Measurements from ENCODE around the gene GCNA. TPM values are rescaled to one million over a fixed set of nuclear protein-coding genes. Genes with fewer than 3 reads are reported as not detected.

GCNA gene
- total and polyA plus RNA-seq, 2 of the 13 experiments (the other 11 are each of a cell fraction or from before 2014, with no cell fraction given): 0.38 to 0.66 TPM

DNA sequence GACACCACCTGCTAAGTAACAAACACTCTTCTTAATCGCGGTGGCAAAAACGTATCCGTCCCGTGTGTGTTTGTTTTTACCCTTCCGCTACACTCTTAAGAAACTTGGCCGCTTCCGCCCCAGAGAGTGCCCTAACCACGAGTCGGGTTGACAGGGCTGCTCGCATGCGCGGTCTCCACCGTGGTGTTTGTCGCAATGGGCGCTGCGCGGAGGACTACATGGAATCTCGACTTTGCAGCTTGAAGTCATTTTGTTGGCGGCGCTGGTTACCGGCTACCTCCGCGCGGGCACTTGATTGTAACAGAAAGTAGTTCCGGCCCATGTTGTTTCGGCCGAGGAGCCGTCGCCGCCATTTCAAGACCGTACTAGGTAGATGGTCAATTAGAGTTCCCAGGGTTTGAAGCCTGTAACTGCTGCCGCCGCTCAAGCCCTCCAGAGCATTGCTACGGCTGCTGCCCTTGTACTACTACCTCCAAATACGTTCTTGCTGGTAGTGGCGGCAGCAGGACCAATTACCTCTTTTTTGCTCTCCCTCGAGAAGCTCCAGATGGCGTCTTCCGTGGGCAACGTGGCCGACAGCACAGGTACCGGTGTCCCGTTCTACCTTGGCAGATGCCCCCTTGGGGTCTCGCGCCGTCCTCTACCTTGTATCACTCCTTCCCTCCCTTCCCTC is 45.3 kb upstream of the GCNA start, which contains the start of gene OGT (continued):
- TF ChIP-seq RBAK (CRISPR knock-in tag; IDR thresholded peaks at IDR 0.05): no peak
- TF ChIP-seq ZSCAN21 (CRISPR knock-in tag; IDR thresholded peaks at IDR 0.05; ENCODE audit: borderline replicate concordance): peak; percentile 46; the same call in 1 of the 2 replicates
- TF ChIP-seq, protein P1, sequence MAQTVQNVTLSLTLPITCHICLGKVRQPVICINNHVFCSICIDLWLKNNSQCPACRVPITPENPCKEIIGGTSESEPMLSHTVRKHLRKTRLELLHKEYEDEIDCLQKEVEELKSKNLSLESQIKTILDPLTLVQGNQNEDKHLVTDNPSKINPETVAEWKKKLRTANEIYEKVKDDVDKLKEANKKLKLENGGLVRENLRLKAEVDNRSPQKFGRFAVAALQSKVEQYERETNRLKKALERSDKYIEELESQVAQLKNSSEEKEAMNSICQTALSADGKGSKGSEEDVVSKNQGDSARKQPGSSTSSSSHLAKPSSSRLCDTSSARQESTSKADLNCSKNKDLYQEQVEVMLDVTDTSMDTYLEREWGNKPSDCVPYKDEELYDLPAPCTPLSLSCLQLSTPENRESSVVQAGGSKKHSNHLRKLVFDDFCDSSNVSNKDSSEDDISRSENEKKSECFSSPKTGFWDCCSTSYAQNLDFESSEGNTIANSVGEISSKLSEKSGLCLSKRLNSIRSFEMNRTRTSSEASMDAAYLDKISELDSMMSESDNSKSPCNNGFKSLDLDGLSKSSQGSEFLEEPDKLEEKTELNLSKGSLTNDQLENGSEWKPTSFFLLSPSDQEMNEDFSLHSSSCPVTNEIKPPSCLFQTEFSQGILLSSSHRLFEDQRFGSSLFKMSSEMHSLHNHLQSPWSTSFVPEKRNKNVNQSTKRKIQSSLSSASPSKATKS (CRISPR knock-in tag; IDR thresholded peaks at IDR 0.05): no peak
- no peak for TF ChIP-seq REXO4 (CRISPR knock-in tag; IDR thresholded peaks at IDR 0.05; ENCODE audit: borderline replicate concordance)
- TF ChIP-seq AGO2 (optimal IDR thresholded peaks at IDR 0.05; ENCODE audit: low read depth, low read length): no peak
- TF ChIP-seq ZNF24 (IDR thresholded peaks at IDR 0.05): no peak
- TF ChIP-seq, protein P2, sequence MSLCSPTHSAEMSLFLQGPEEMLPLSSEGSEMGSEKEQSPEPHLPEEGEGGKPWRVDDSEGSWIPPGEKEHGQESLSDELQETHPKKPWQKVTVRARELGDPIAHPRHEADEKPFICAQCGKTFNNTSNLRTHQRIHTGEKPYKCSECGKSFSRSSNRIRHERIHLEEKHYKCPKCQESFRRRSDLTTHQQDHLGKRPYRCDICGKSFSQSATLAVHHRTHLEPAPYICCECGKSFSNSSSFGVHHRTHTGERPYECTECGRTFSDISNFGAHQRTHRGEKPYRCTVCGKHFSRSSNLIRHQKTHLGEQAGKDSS (CRISPR knock-in tag; IDR thresholded peaks at IDR 0.05; ENCODE audit: borderline replicate concordance, low read depth): no peak; the same call in 1 of the 2 replicates
- TF ChIP-seq ZNF782 (CRISPR knock-in tag; IDR thresholded peaks at IDR 0.05; ENCODE audit: borderline replicate concordance): 0 out of 2 replicates have a peak, but pooled peaks have one; percentile 43
- TF ChIP-seq ZNF746 (CRISPR knock-in tag; IDR thresholded peaks at IDR 0.05): no peak
- TF ChIP-seq ZBTB21 (CRISPR knock-in tag; IDR thresholded peaks at IDR 0.05): no peak
- no peak for TF ChIP-seq ZNF768 (CRISPR knock-in tag; IDR thresholded peaks at IDR 0.05)
- TF ChIP-seq SMAD1 (CRISPR knock-in tag; IDR thresholded peaks at IDR 0.05; ENCODE audit: borderline replicate concordance, low read depth): no peak
- TF ChIP-seq ZMYM3 (CRISPR knock-in tag; IDR thresholded peaks at IDR 0.05): no peak
- TF ChIP-seq, protein P3, sequence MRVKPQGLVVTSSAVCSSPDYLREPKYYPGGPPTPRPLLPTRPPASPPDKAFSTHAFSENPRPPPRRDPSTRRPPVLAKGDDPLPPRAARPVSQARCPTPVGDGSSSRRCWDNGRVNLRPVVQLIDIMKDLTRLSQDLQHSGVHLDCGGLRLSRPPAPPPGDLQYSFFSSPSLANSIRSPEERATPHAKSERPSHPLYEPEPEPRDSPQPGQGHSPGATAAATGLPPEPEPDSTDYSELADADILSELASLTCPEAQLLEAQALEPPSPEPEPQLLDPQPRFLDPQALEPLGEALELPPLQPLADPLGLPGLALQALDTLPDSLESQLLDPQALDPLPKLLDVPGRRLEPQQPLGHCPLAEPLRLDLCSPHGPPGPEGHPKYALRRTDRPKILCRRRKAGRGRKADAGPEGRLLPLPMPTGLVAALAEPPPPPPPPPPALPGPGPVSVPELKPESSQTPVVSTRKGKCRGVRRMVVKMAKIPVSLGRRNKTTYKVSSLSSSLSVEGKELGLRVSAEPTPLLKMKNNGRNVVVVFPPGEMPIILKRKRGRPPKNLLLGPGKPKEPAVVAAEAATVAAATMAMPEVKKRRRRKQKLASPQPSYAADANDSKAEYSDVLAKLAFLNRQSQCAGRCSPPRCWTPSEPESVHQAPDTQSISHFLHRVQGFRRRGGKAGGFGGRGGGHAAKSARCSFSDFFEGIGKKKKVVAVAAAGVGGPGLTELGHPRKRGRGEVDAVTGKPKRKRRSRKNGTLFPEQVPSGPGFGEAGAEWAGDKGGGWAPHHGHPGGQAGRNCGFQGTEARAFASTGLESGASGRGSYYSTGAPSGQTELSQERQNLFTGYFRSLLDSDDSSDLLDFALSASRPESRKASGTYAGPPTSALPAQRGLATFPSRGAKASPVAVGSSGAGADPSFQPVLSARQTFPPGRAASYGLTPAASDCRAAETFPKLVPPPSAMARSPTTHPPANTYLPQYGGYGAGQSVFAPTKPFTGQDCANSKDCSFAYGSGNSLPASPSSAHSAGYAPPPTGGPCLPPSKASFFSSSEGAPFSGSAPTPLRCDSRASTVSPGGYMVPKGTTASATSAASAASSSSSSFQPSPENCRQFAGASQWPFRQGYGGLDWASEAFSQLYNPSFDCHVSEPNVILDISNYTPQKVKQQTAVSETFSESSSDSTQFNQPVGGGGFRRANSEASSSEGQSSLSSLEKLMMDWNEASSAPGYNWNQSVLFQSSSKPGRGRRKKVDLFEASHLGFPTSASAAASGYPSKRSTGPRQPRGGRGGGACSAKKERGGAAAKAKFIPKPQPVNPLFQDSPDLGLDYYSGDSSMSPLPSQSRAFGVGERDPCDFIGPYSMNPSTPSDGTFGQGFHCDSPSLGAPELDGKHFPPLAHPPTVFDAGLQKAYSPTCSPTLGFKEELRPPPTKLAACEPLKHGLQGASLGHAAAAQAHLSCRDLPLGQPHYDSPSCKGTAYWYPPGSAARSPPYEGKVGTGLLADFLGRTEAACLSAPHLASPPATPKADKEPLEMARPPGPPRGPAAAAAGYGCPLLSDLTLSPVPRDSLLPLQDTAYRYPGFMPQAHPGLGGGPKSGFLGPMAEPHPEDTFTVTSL (CRISPR knock-in tag; IDR thresholded peaks at IDR 0.05; ENCODE audit: borderline replicate concordance): no peak
- TF ChIP-seq ZNF703 (CRISPR knock-in tag; IDR thresholded peaks at IDR 0.05; ENCODE audit: borderline replicate concordance): no peak
- TF ChIP-seq, protein P4, sequence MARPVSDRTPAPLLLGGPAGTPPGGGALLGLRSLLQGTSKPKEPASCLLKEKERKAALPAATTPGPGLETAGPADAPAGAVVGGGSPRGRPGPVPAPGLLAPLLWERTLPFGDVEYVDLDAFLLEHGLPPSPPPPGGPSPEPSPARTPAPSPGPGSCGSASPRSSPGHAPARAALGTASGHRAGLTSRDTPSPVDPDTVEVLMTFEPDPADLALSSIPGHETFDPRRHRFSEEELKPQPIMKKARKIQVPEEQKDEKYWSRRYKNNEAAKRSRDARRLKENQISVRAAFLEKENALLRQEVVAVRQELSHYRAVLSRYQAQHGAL (CRISPR knock-in tag; IDR thresholded peaks at IDR 0.05; ENCODE audit: not compliant biosample characterization): no peak
- no peak for TF ChIP-seq GPN1 (CRISPR knock-in tag; IDR thresholded peaks at IDR 0.05; ENCODE audit: borderline replicate concordance)
- peak; percentile 67; the same call in 1 of the 2 replicates for TF ChIP-seq MIER3 (CRISPR knock-in tag; IDR thresholded peaks at IDR 0.05; ENCODE audit: borderline replicate concordance)
- TF ChIP-seq ZNF263 (CRISPR knock-in tag; IDR thresholded peaks at IDR 0.05): no peak
- TF ChIP-seq ERF (CRISPR knock-in tag; IDR thresholded peaks at IDR 0.05): no peak; the same call in 1 of the 2 replicates
- TF ChIP-seq ZNF816 (CRISPR knock-in tag; IDR thresholded peaks at IDR 0.05; ENCODE audit: borderline replicate concordance): no peak
